Mucosa of rectum (tissue), 2 donors: ENCODE results near the gene INPP1.
A peak's percentile ranks its signal among the peaks of the same experiment; 100 is the strongest.
"Not testable (repeated sequence)": the region's sequence is repeated elsewhere in the genome, so short reads cannot be mapped to it uniquely, and the experiment has no call there.

Experiments used
- H3K27ac ChIP-seq, 2 donors: one replicate each; pipeline ENCODE4 v1.7.0; 2013; ENCODE audit warnings: inconsistent platforms in 2 of 2, low read depth in 2 of 2, low read length in 2 of 2
- H3K27me3 ChIP-seq, 2 donors: one replicate each; pipeline ENCODE4 v1.7.0; 2013; ENCODE audit warnings: low read length in 2 of 2; ENCODE audit not compliant: control insufficient read depth in 2 of 2, insufficient read depth in 2 of 2
- H3K36me3 ChIP-seq, 2 donors: one replicate each; pipeline ENCODE4 v1.7.0; 2013; ENCODE audit warnings: low read length in 2 of 2; ENCODE audit not compliant: control insufficient read depth in 2 of 2, insufficient read depth in 2 of 2
- H3K4me1 ChIP-seq, 2 donors: one replicate each; pipeline ENCODE4 v1.7.0; 2013; ENCODE audit warnings: low read length in 2 of 2, mild to moderate bottlenecking in 1 of 2; ENCODE audit not compliant: control insufficient read depth in 2 of 2, insufficient read depth in 2 of 2
- H3K4me3 ChIP-seq, 2 donors: one replicate each; pipeline ENCODE4 v1.7.0; 2013; ENCODE audit warnings: low read length in 2 of 2
- H3K9ac ChIP-seq, 2 donors: one replicate each; pipeline ENCODE4 v1.7.0; 2013; ENCODE audit warnings: low read length in 2 of 2, low read depth in 1 of 2, mild to moderate bottlenecking in 1 of 2
- H3K9me3 ChIP-seq, 2 donors: one replicate each; pipeline ENCODE4 v1.7.0; 2013; ENCODE audit warnings: low read length in 2 of 2; ENCODE audit not compliant: control insufficient read depth in 2 of 2
- donor health status: healthy.
- donor health status: Normal muscosa, but diverticular disease.

INPP1 gene

DNA sequence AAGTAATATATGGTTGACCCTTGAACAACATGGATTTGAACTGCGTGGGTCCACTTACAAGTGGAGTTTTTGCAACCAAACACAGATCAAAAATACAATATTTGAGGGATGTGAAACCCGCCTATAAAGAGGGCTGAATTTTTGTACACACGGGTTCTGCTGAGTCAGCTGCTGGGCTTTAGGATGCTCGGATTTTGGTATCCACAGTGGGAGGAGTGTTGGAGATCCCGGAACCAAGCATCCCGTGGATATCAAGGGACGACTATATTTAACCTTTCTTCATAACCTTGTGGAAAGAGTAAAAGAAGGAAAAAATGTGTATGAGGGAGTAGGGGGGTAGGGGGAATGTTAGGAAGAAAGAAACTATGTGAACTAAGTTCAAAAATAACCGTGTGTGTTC, 10.0 kb upstream of the INPP1 start:
- H3K4me3 ChIP-seq: no peak overlapping the region
- H3K27ac ChIP-seq: no peak overlapping the region
- peaks cover 0 to 13% of the 10 kb centered on the region in 2 donors for H3K4me1 ChIP-seq
- H3K9me3 ChIP-seq: no peaks in the 10 kb centered on the region
- no peak overlapping the region for H3K9ac ChIP-seq
- H3K36me3 ChIP-seq: no peaks in the 10 kb centered on the region
- no peaks in the 10 kb centered on the region for H3K27me3 ChIP-seq

- H3K27ac ChIP-seq: peak overlapping the region; percentile 7 to 56
- no peak overlapping the region for H3K4me3 ChIP-seq
- H3K9me3 ChIP-seq: no peaks in the 10 kb centered on the region
- no peaks in the 10 kb centered on the region for H3K36me3 ChIP-seq
- no peak overlapping the region for H3K9ac ChIP-seq
- H3K4me1 ChIP-seq: peaks cover 0 to 13% of the 10 kb centered on the region in 2 donors
- no peaks in the 10 kb centered on the region for H3K27me3 ChIP-seq
Observed at GRCh38 chr2:190333928-190334327, 9.5 kb upstream of the INPP1 start.

DNA sequence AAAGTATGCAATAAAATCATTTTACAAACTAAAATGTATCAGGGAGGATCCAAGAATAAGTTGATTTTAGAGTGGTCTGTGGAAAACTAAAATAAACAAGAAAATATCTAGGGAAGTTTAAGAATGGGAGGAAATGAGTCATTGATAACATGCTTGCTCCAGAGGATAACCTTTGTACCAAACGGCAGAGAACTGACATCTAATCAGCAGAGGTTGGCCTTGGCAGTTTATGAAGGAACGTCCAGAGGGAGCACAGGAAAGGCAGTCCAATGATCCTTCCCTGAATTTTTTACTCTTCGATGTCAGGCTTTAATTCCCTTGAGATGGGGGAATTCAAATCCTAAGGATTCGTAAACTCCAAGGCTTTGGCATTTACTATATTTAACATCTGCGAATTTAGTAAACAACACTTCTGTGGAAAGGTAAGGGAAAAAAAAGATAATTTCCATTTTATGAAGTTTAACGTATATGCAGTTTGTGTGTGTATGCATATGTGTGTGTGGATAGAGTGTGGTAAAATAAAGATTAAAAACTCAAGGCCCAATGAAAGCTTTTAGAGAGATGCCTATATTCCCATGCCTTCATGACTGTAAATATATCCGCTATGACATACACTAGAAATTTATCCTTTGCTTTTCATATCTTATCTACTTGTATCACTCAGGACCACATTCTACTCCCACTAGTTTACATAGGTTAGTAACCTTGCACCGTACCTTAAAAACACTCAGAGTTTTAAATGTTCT, 8.7 kb upstream of the INPP1 start:
- H3K4me3 ChIP-seq: no peak overlapping the region
- peaks cover 0 to 13% of the 10 kb centered on the region in 2 donors for H3K4me1 ChIP-seq
- H3K9ac ChIP-seq: no peak overlapping the region
- no peaks in the 10 kb centered on the region for H3K9me3 ChIP-seq
- H3K27ac ChIP-seq: peak overlapping the region; percentile 38 to 56
- H3K36me3 ChIP-seq: no peaks in the 10 kb centered on the region
- H3K27me3 ChIP-seq: no peaks in the 10 kb centered on the region

GRCh38 chr2:190335225-190335559, 8.2 kb upstream of the INPP1 start:
- H3K9ac ChIP-seq: no peak overlapping the region
- no peaks in the 10 kb centered on the region for H3K36me3 ChIP-seq
- H3K9me3 ChIP-seq: no peaks in the 10 kb centered on the region
- H3K27me3 ChIP-seq: no peaks in the 10 kb centered on the region
- H3K4me1 ChIP-seq: peaks cover 0 to 13% of the 10 kb centered on the region in 2 donors
- H3K4me3 ChIP-seq: no peak overlapping the region
- H3K27ac ChIP-seq: no peak overlapping the region

DNA sequence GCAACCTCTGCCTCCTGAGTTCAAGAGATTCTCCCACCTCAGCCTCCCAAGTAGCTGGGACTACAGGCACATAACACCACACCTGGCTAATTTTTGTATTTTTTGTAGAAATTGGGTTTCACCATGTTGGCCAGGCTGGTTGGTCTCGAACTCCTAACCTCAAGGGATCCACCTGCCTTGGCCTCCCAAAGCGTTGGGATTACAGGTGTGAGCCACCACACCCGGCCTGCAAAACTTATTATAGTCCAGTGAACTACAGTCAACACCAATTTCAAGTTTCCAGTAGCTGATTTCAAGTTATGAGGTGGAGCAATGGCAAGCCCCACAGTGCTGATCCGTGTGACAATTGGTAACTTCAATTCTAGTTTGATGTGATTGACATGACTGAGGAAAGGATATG, 7.8 kb upstream of the INPP1 start:
- H3K27me3 ChIP-seq, H3K27ac ChIP-seq, H3K9ac ChIP-seq, H3K9me3 ChIP-seq, H3K4me3 ChIP-seq, H3K36me3 ChIP-seq: not testable (repeated sequence)
- peaks cover 0 to 13% of the 10 kb centered on the region in 2 donors for H3K4me1 ChIP-seq

DNA sequence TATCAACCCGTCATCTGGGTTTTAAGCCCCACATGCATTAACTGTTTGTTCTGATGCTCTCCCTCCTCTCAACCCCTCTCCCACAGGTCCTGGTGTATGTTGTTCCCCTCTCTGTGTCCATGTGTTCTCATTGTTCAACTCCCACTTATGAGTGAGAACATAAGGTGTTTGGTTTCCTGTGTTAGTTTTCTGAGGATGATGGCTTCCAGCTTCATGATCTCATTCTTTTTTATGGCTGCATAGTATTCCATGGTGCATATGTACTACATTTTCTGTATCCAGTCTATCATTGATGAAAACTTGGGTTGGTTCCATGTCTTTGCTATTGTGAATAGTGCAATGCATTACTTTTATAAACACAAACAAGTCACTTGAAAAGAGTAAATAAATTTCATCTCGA, 7.0 kb upstream of the INPP1 start:
- no peak overlapping the region for H3K4me3 ChIP-seq
- H3K9me3 ChIP-seq: no peaks in the 10 kb centered on the region
- no peak overlapping the region for H3K27ac ChIP-seq
- H3K4me1 ChIP-seq: peaks cover 0 to 13% of the 10 kb centered on the region in 2 donors
- no peak overlapping the region for H3K9ac ChIP-seq
- H3K27me3 ChIP-seq: no peaks in the 10 kb centered on the region
- no peaks in the 10 kb centered on the region for H3K36me3 ChIP-seq

DNA sequence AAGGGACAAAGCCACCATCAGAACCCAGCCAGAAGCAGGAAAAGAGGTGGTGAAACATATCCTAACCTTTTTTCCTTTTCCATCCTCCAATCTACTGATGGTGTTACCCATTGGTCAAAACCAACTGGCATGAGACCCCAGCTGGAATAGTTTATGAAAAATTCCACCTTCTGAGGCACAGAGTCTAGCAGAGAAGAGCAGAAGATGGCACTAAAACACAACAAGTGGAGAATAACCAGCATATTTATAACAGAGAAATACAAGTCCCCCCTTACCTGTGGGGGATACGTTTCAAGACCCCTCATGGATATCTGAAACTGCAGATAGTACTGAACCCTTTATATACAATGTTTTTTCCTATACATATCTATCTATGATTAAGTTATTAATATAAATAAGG, 4.9 kb upstream of the INPP1 start:
- H3K27ac ChIP-seq: no peak overlapping the region

DNA sequence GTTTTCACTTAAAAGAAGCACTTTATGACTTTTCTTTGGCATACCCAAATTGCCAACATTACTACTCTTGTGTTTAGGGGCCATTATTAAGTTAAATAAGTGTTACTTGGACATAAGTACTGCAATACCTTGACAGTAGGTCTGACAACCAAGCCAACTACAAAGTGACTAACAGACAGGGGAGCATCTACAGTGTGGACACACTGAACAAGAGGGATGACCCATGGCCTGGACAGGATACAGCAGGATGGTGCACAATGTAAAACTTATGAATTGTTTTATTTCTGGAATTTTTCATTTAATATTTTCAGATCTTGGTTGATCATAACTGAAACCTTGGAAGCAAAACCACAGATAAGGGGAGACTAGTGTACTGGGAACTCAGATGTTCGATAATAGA, 4.0 kb upstream of the INPP1 start:
- no peaks in the 10 kb centered on the region for H3K27me3 ChIP-seq
- H3K4me1 ChIP-seq: peaks cover 2 to 8% of the 10 kb centered on the region in 2 donors
- H3K27ac ChIP-seq: no peak overlapping the region
- no peak overlapping the region for H3K4me3 ChIP-seq
- no peak overlapping the region for H3K9ac ChIP-seq
- H3K36me3 ChIP-seq: no peaks in the 10 kb centered on the region
- no peaks in the 10 kb centered on the region for H3K9me3 ChIP-seq

More for the DNA sequence above, 4.9 kb upstream of the INPP1 start:
- Histone ChIP-seq H3K4me3 (no peak overlapping the region), H3K27me3 (no peaks in the 10 kb centered on the region), H3K9ac (no peak overlapping the region), H3K9me3 (no peaks in the 10 kb centered on the region), H3K4me1 (peaks cover 2 to 13% of the 10 kb centered on the region in 2 donors), H3K36me3 (no peaks in the 10 kb centered on the region)

GRCh38 chr2:190340369-190340768, 3.0 kb upstream of the INPP1 start:
- H3K4me1 ChIP-seq: peaks cover 2 to 3% of the 10 kb centered on the region in 2 donors
- no peak overlapping the region for H3K27ac ChIP-seq
- H3K9ac ChIP-seq: no peak overlapping the region
- H3K9me3 ChIP-seq: no peaks in the 10 kb centered on the region
- H3K4me3 ChIP-seq: no peak overlapping the region
- no peaks in the 10 kb centered on the region for H3K36me3 ChIP-seq
- H3K27me3 ChIP-seq: no peaks in the 10 kb centered on the region

DNA sequence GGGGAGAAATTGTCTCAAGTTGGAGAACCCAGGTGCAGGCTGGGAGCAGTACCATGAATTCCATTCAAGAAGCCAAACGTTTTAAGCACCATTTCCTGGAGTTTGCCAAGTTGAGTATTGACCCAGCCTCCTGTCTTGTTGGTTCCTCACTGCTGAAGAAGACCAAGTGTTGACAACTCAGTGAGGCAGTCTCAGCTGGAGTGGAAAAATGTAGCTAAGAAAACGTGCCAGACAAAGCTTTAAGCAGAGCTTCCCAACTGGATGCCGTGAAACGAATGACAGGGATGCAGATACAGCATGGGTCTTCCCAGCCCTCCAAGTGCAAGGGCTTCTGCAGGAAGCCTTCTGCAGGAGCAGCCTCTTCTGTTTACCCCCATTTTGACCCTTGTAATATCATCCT, 778 bp upstream of the INPP1 start:
- Histone ChIP-seq H3K27ac (peak overlapping the region; percentile 86 to 89), H3K27me3 (no peaks in the 10 kb centered on the region), H3K9me3 (no peaks in the 10 kb centered on the region), H3K4me1 (peaks cover 2 to 3% of the 10 kb centered on the region in 2 donors), H3K9ac (no peak overlapping the region), H3K4me3 (peak overlapping the region in 1 of 2 donors; percentile 5), H3K36me3 (no peaks in the 10 kb centered on the region)
